T-cell (primary cell): ENCODE results near the gene POLRMT. TPM values are rescaled to one million over a fixed set of nuclear protein-coding genes. Genes with fewer than 3 reads are reported as not detected.

Experiments used
- ATAC-seq, 4 experiments: fragments of 200-7000 bp in 3 of 4; fragments of 150-1000 bp in 1 of 4; cut with Tn5 transposase; replicated peaks in 1 of 4; 1 replicate in 3 of 4; 2 replicates in 1 of 4; pipeline ENCODE4 v1.10.0; 2021; ENCODE audit warnings: moderate library complexity in 3 of 4, mild to moderate bottlenecking in 2 of 4, moderate number of reproducible peaks in 1 of 4
- CTCF ChIA-PET, 2 donors: fragments of 300-600 bp; sonication (Branson Sonifier 250); formaldehyde crosslinking; loops; one replicate each; lab custom pipeline; 2022; ENCODE audit warnings: antibody characterized with exemption in 2 of 2; lab: Charles Lee
- POLR2A ChIA-PET, 2 donors: fragments of 300-600 bp; sonication (Branson Sonifier 250); formaldehyde crosslinking; loops; one replicate each; lab custom pipeline; 2022; ENCODE audit warnings: antibody characterized with exemption in 2 of 2; lab: Charles Lee
- DNase-seq, 35 experiments: peaks; one replicate each; pipeline versions ENCODE4 v3.0.0 to v3.0.0-alpha.2; 2013 to 2023
- H3K27ac ChIP-seq: one replicate; pipeline ENCODE4 v1.5.1; 2013; ENCODE audit warnings: low read length
- H3K27me3 ChIP-seq, 2 experiments: replicated peaks in 1 of 2; 1 replicate in 1 of 2; 2 replicates in 1 of 2; pipeline versions ENCODE4 v1.6.1 to v1.7.0; 2013; ENCODE audit warnings: low read length in 1 of 2, mixed read lengths in 1 of 2; ENCODE audit not compliant: control insufficient read depth in 2 of 2, insufficient read depth in 2 of 2; ENCODE audit errors: extremely low read depth in 1 of 2
- H3K36me3 ChIP-seq, 2 donors: 1 replicate in 1 of 2; 2 replicates in 1 of 2; pipeline versions ENCODE4 v1.6.1 to v1.7.0; 2013; ENCODE audit warnings: low read length in 1 of 2; ENCODE audit not compliant: control insufficient read depth in 2 of 2, insufficient read depth in 1 of 2; ENCODE audit errors: extremely low read depth in 1 of 2
- H3K4me1 ChIP-seq, 2 experiments: 1 replicate in 1 of 2; 2 replicates in 1 of 2; pipeline versions ENCODE4 v1.6.1 to v1.7.0; 2013; ENCODE audit warnings: low read length in 2 of 2, mixed read lengths in 1 of 2; ENCODE audit not compliant: insufficient read depth in 2 of 2, control insufficient read depth in 1 of 2; ENCODE audit errors: extremely low read depth in 1 of 2
- H3K4me3 ChIP-seq, 2 donors: 1 replicate in 1 of 2; 2 replicates in 1 of 2; pipeline versions ENCODE4 v1.5.1 to v1.7.0; 2013; ENCODE audit warnings: mild to moderate bottlenecking in 2 of 2, low read length in 1 of 2, moderate library complexity in 1 of 2; ENCODE audit not compliant: control insufficient read depth in 1 of 2; ENCODE audit errors: extremely low read depth in 1 of 2
- H3K9me3 ChIP-seq: 2 replicates; pipeline ENCODE4 v1.7.0; 2013
- H3K27ac Mint-ChIP-seq, 2 donors: one replicate each; pipeline ENCODE4 v1.8.0; 2020 to 2021; ENCODE audit warnings: mild to moderate bottlenecking in 2 of 2, mixed read lengths in 2 of 2
- H3K27me3 Mint-ChIP-seq, 2 donors: one replicate each; pipeline ENCODE4 v1.8.0; 2021 to 2022; ENCODE audit warnings: mixed read lengths in 2 of 2
- H3K36me3 Mint-ChIP-seq: one replicate; pipeline ENCODE4 v1.8.0; 2021; ENCODE audit warnings: mixed read lengths
- H3K4me1 Mint-ChIP-seq, 3 donors: one replicate each; pipeline ENCODE4 v1.8.0; 2020 to 2022; ENCODE audit warnings: mixed read lengths in 3 of 3, mild to moderate bottlenecking in 1 of 3
- H3K4me3 Mint-ChIP-seq, 3 donors: one replicate each; pipeline ENCODE4 v1.8.0; 2020 to 2022; ENCODE audit warnings: mild to moderate bottlenecking in 3 of 3, mixed read lengths in 3 of 3, moderate library complexity in 3 of 3
- H3K9me3 Mint-ChIP-seq, 3 donors: one replicate each; pipeline ENCODE4 v1.8.0; 2020 to 2022; ENCODE audit warnings: mixed read lengths in 3 of 3
- WGBS: methylation state at CpG from one replicate; pipeline ENCODE4 v1.1.5; 2013; ENCODE audit warnings: missing lambda C conversion rate; ENCODE audit not compliant: insufficient coverage; 5-methylcytosine and 5-hydroxymethylcytosine counted together
- total RNA-seq, 35 experiments: library from RNA in 6 of 35; stranded (reverse) in 6 of 35; fragments of 120-200 nt in 1 of 35; gene quantifications; one replicate each; pipeline versions ENCODE4 v1.2.1 to v1.2.4 and lab custom pipeline; 2013 to 2026

POLRMT gene
- total RNA-seq, 5 donors from 2014 or later (not counting 1 experiment from before 2014, with no cell fraction given), result 61.3 to 118 (median 103) TPM

GRCh38 chr19:644789-645188 is 11.5 kb upstream of the POLRMT start:
- CTCF ChIA-PET, result no interaction called here
- ATAC-seq (no peak), DNase-seq (no peak)
- Mint-ChIP-seq H3K27ac (no peak overlapping the region), H3K4me1 (peaks cover 0 to 1% (median 0%) of the 10 kb centered on the region in 3 donors), H3K4me3 (no peak overlapping the region), H3K9me3 (no peaks in the 10 kb centered on the region), H3K36me3 (peaks cover 3% of the 10 kb centered on the region), H3K27me3 (no peaks in the 10 kb centered on the region)
- WGBS, result 86% methylated on average over 12 of the region's 14 CpGs
- Histone ChIP-seq H3K9me3 (no peaks in the 10 kb centered on the region), H3K4me1 (peaks cover 0 to 7% of the 10 kb centered on the region in 2 experiments), H3K36me3 (peaks cover 36 to 37% of the 10 kb centered on the region in 2 donors), H3K4me3 (no peak overlapping the region), H3K27ac (no peak overlapping the region), H3K27me3 (no peaks in the 10 kb centered on the region)
- POLR2A ChIA-PET, result no interaction called here

- H3K27me3 ChIP-seq, result no peaks in the 10 kb centered on the region
- POLR2A ChIA-PET, result no interaction called here
- Mint-ChIP-seq H3K4me3 (no peak overlapping the region), H3K36me3 (peaks cover 3% of the 10 kb centered on the region), H3K9me3 (no peaks in the 10 kb centered on the region), H3K27ac (no peak overlapping the region), H3K4me1 (peaks cover 2 to 3% (median 2%) of the 10 kb centered on the region in 3 donors), H3K27me3 (no peaks in the 10 kb centered on the region)
- WGBS, result 78% methylated on average over 24 of the region's 28 CpGs
- CTCF ChIA-PET, result no interaction called here
- H3K36me3 ChIP-seq, result peaks cover 34 to 35% of the 10 kb centered on the region in 2 donors
- H3K4me3 ChIP-seq, result no peak overlapping the region
- H3K4me1 ChIP-seq, result peaks cover 0 to 8% of the 10 kb centered on the region in 2 experiments
- no peak overlapping the region for H3K27ac ChIP-seq
- no peak for ATAC-seq
- DNase-seq, result no peak
- no peaks in the 10 kb centered on the region for H3K9me3 ChIP-seq
Measured at GRCh38 chr19:644363-644762, 11.0 kb upstream of the POLRMT start.

- Histone ChIP-seq H3K27me3 (no peaks in the 10 kb centered on the region), H3K36me3 (peaks cover 27 to 31% of the 10 kb centered on the region in 2 donors), H3K9me3 (no peaks in the 10 kb centered on the region), H3K27ac (no peak overlapping the region), H3K4me1 (peaks cover 4 to 15% of the 10 kb centered on the region in 2 experiments), H3K4me3 (no peak overlapping the region)
- no peak overlapping the region for H3K27ac Mint-ChIP-seq
- DNase-seq (no peak), ATAC-seq (no peak)
- no peak overlapping the region for H3K4me3 Mint-ChIP-seq
- 88% methylated on average over 20 of the region's 24 CpGs for WGBS
- peaks cover 3% of the 10 kb centered on the region for H3K36me3 Mint-ChIP-seq
- no peaks in the 10 kb centered on the region for H3K27me3 Mint-ChIP-seq
- H3K4me1 Mint-ChIP-seq, result peaks cover 6 to 8% (median 7%) of the 10 kb centered on the region in 3 donors
- POLR2A ChIA-PET, result no interaction called here
- H3K9me3 Mint-ChIP-seq, result no peaks in the 10 kb centered on the region
- CTCF ChIA-PET, result interaction anchor here in 1 of 2 donors (0.6 kb wide), 1 partner anchor 70 kb away, joined by 4 read pairs; no protein-coding TSS in a partner anchor
Measured at GRCh38 chr19:643736-644135, 10.4 kb upstream of the POLRMT start.

GRCh38 chr19:642767-643727 is 9.7 kb upstream of the POLRMT start:
- ATAC-seq, result no peak

GRCh38 chr19:641702-642101 is 8.4 kb upstream of the POLRMT start:
- Mint-ChIP-seq H3K27me3 (no peaks in the 10 kb centered on the region), H3K36me3 (peaks cover 3% of the 10 kb centered on the region), H3K4me1 (peaks cover 6 to 15% (median 7%) of the 10 kb centered on the region in 3 donors), H3K4me3 (no peak overlapping the region), H3K27ac (no peak overlapping the region), H3K9me3 (no peaks in the 10 kb centered on the region)
- Histone ChIP-seq H3K4me1 (peaks cover 4 to 20% of the 10 kb centered on the region in 2 experiments), H3K27ac (no peak overlapping the region), H3K36me3 (peaks cover 12 to 16% of the 10 kb centered on the region in 2 donors), H3K9me3 (no peaks in the 10 kb centered on the region), H3K27me3 (no peaks in the 10 kb centered on the region), H3K4me3 (no peak overlapping the region)
- 79% methylated on average over 17 of the region's 17 CpGs for WGBS
- ATAC-seq (no peak), DNase-seq (no peak)
- ChIA-PET CTCF (no interaction called here), POLR2A (interaction anchor here in 1 of 2 donors (0.6 kb wide), 1 partner anchor 15 kb away, joined by 7 read pairs; no protein-coding TSS in a partner anchor)

More at GRCh38 chr19:642767-643727, 9.7 kb upstream of the POLRMT start:
- no peaks in the 10 kb centered on the region for H3K27me3 Mint-ChIP-seq
- H3K4me3 Mint-ChIP-seq, result no peak overlapping the region
- peaks cover 3% of the 10 kb centered on the region for H3K36me3 Mint-ChIP-seq
- H3K4me3 ChIP-seq, result no peak overlapping the region
- H3K4me1 Mint-ChIP-seq, result peaks cover 6 to 8% (median 7%) of the 10 kb centered on the region in 3 donors
- POLR2A ChIA-PET, result no interaction called here
- H3K27me3 ChIP-seq, result no peaks in the 10 kb centered on the region
- no peaks in the 10 kb centered on the region for H3K9me3 Mint-ChIP-seq
- no peak overlapping the region for H3K27ac Mint-ChIP-seq
- CTCF ChIA-PET, result interaction anchor here in 1 of 2 donors (0.6 kb wide), 1 partner anchor 69 kb away, joined by 4 read pairs; no protein-coding TSS in a partner anchor
- peaks cover 22 to 28% of the 10 kb centered on the region in 2 donors for H3K36me3 ChIP-seq
- no peak for DNase-seq
- H3K27ac ChIP-seq, result no peak overlapping the region
- WGBS, result 87% methylated on average over 57 of the region's 70 CpGs
- H3K9me3 ChIP-seq, result no peaks in the 10 kb centered on the region
- H3K4me1 ChIP-seq, result peaks cover 4 to 20% of the 10 kb centered on the region in 2 experiments

- Histone ChIP-seq H3K27ac (no peak overlapping the region), H3K9me3 (no peaks in the 10 kb centered on the region), H3K4me1 (peaks cover 4 to 20% of the 10 kb centered on the region in 2 experiments), H3K4me3 (no peak overlapping the region), H3K36me3 (peaks cover 6 to 10% of the 10 kb centered on the region in 2 donors), H3K27me3 (no peaks in the 10 kb centered on the region)
- ChIA-PET POLR2A (no interaction called here), CTCF (no interaction called here)
- peak overlapping the region in 2 of 3 donors; percentile 13 to 43 for H3K4me3 Mint-ChIP-seq
- peaks cover 6 to 15% (median 7%) of the 10 kb centered on the region in 3 donors for H3K4me1 Mint-ChIP-seq
- WGBS, result 96% methylated on average over 19 of the region's 31 CpGs
- H3K27me3 Mint-ChIP-seq, result no peaks in the 10 kb centered on the region
- H3K27ac Mint-ChIP-seq, result no peak overlapping the region
- no peak for ATAC-seq
- no peaks in the 10 kb centered on the region for H3K9me3 Mint-ChIP-seq
- H3K36me3 Mint-ChIP-seq, result no peaks in the 10 kb centered on the region
- no peak for DNase-seq
Measured at GRCh38 chr19:640606-641189, 7.4 kb upstream of the POLRMT start.
